Activated CD4-positive, alpha-beta T cell treated with anti-CD3 and anti-CD28 coated beads, Interleukin-2, amount 50 U/mL, for 1 hour (primary cell): Measurements from ENCODE around the gene MED13L.

Experiments
- DNase-seq: peaks from one replicate; pipeline ENCODE4 v3.0.0-alpha.2; 2020

The MED13L gene

GRCh38 chr12:116174006-116174405 is 103.5 kb downstream of the MED13L start:
- DNase-seq, result no peak

- no peak for DNase-seq
Observed at GRCh38 chr12:116172224-116172849, 105.2 kb downstream of the MED13L start.

DNA sequence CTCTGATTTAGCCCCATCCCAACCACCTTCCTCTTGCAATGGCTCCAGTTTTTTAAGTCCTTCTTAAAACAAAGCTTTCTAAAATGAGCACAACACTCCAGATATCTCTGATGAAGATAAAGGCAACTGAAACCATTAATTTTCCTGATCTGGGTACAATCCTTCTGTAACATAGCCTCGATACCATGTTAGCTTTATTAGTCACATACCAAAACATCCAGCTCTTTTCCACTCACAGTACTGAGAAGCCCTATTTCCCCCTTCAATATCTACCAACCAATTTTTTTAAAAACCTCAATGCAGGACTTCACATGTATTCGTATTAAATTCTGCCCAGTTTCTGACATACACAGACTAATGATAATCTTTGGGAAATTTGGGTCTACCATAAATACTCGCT is 105.9 kb downstream of the MED13L start:
- no peak for DNase-seq

- no peak for DNase-seq
Observed at GRCh38 chr12:116169071-116169470, 108.4 kb downstream of the MED13L start.

DNA sequence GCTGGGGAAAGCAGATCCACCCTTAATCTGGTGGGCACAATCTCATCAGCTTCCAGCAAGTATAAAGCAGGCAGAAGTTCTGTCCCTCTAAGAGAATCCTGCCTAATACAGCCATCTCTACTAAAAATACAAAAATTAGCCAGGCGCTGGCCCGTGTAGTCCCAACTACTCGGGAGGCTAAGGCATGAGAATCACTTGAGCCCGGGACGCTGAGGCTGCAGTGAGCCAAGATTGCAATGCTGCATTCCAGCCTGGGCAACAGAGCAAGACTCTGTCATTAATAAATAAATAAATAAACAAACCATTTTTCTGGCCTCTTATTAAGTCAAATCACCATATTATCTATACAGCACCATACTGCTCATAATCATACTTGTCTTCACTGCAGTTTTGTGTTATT is 111.2 kb downstream of the MED13L start:
- DNase-seq, result no peak

GRCh38 chr12:116165036-116165425 is 112.5 kb downstream of the MED13L start:
- DNase-seq, result no peak

DNA sequence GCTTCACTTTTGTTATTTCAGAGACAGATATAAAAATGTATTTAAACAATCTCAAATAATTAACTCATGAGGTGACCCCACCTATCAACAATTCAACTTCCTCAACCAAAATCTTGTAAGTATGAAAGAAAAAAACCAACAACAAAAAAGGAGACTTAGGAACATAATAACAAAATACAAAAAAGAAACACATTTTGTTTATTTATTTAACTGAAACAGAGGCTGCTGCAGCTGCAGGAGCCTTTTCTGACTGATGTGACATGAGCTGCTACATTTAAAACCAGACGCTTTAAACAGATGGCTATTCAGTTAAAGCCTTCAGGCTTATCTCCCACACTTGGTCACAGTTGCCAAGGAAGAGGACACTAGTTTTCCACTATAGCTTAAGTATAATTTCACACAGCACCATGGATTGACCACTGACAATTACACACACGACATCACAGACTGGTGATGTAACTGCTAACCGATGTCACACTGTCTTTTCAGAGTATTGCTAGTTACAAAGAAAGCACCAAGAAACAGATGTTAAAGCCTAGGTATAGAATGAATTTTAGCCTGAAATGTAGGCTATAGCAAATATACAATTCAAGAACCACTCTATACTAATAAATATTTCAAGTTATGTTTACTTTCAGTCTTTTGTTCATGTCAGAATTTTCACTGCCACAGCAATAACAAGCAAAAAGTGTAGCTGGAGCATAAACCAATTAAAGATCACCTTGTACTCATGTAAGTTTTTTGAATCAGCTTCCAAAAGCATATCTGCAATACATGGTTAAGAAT is 113.0 kb downstream of the MED13L start:
- DNase-seq, result no peak

DNA sequence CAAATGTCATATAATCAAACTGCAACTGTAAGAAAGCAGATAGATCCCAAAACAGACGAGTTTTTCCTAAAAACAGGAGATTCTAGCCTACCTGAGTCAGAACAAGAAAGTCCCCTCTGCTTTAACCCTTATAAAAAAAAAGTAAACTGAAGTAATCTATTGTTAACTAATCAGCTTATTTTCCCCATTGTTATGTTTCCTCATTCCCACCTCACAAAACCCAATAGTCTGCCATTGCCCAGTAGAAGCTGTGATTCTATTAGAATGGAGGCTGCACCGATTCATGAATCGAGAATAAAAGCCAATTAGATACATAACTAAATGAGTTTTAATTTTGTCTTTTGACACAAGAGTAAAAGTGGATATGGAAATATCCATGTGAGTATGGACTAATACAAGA is 115.4 kb downstream of the MED13L start:
- DNase-seq, result no peak

DNA sequence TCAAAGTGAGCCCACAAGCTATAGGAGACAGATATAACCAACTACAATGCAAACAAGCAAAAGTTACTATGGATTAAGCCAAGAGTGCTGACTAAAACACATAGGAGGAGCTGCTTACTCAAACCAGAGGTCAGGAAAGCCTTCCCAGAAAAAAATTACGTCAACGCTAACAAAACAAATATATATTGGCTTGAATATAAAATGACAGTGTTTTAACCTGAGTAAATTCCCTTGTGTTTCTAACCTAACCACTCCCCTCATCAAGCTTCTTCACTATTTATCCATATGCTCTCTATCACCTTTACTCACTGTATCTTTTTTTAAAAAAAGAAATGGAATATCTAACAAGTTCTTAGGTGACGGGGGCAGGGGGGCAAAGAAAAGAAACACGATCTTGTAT is 115.9 kb downstream of the MED13L start:
- DNase-seq, result no peak

DNA sequence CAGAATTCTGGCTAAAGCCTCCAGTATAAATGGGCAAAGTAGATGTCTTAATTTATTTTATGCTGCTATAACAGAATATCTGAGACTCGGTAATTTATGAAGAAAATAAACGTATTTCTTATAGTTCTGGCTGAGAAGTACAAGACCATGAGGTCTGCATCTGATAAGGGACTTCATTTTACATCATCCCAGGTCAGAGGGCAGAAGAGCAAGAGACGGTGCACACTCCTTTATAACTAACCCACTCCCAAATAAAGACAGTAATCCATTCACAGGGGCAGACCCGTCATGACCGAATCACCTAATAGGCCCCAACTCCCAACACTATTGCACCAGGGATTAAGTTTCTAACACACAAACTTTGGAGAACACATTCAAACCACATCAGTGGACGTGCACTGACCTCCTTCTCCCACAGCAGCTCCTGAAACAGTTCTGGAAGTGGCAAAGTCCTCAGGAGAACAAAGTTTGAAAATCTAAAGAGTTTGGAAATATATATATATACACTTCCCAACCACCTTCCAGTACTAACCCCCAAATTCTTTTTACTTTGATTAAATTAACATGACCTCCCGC is 116.5 kb downstream of the MED13L start:
- no peak for DNase-seq

DNA sequence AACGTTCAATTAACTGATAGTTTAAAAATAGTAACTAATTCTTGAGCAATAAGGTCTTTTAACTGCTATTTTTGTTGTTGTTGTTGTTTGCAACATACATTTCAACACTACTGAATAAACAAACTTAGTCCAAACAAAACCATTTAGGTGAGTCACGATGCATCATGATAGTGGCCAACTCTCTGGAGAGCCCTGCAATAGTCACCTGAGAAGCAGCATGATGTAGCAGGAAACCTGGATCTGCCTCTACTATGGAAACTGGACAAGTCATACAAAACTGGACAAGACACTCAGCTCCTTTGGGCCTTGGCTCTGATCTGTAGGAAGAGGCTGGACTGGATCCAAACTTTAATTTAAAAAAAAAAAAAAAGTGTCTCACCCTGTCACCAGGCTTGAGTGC is 117.3 kb downstream of the MED13L start:
- no peak for DNase-seq

DNA sequence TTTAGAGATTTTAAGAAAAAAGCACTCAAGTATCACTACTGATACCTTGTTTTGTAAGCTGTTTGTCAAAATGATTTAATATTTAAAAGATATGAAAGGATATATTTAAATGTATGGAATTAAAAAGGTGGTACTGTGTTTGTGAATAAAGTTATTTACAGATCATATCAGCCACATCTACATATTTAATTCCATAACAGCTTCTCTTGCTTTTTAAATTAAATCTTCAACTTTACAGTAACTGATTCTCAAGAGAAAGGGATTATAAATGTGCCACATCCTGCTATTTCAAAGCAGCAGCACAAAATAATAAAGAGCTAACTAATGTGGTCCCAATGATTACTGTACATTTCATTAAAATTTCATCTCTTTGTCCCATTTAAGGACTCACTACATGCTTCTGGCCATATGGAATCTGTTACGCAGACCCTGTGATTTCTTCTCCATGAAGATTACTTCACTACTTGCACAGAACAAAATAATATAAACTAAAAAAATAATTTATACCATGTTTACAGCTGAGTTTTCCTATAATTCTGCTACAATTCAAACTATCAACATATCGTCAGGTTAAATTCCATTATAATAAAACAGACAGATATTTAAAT is 117.8 kb downstream of the MED13L start:
- no peak for DNase-seq

- no peak for DNase-seq
Observed at GRCh38 chr12:116159175-116159574, 118.3 kb downstream of the MED13L start.

- no peak for DNase-seq
Observed at GRCh38 chr12:116157845-116158267, 119.6 kb downstream of the MED13L start.

GRCh38 chr12:116156614-116157013 is 120.9 kb downstream of the MED13L start:
- no peak for DNase-seq

GRCh38 chr12:116155383-116155782 is 122.1 kb downstream of the MED13L start:
- DNase-seq, result no peak

DNA sequence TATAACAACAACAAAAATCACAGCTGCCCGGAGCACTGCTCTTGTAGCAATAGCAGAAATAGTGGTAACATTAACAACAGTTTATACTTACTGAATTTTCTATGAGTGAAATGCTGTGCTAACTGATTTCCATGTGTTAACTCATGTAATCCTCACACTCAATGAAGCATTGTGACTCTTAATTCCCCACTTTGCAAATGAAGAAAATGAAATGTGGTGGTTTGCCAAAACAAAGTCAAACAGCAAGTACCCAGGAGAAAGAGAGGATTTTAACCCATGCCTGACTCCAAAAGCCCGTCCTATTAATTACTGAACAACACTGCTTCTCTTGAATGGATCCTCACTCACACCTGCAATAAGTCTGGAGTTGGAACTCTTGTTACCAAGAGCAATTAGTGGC is 123.5 kb downstream of the MED13L start:
- no peak for DNase-seq

- DNase-seq, result no peak
Observed at GRCh38 chr12:116153113-116153512, 124.4 kb downstream of the MED13L start.

DNA sequence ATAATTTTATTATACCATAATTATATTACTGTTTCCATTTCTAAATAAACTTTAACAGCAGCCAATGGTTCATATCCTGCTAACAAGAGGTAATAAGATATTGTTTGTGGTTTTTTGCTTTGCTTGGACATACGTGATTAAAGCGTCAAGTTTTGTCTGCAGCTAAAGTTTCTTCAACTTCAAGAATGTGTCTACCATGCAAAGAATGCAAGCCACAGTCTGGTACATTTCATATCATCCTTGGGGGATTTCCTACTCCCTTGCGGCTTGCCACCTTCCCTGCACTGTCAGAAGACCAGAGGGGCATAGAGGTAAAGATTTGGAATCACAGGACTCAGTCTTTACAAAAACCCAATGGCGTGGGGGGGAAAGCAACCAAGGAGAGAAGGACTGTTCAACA is 125.2 kb downstream of the MED13L start:
- no peak for DNase-seq

GRCh38 chr12:116150452-116150851 is 127.0 kb downstream of the MED13L start:
- DNase-seq, result no peak

- DNase-seq, result no peak
Observed at GRCh38 chr12:116150001-116150400, 127.5 kb downstream of the MED13L start.

GRCh38 chr12:116148844-116149243 is 128.6 kb downstream of the MED13L start:
- DNase-seq, result no peak

- DNase-seq, result no peak
Observed at GRCh38 chr12:116146386-116146785, 131.1 kb downstream of the MED13L start.

- no peak for DNase-seq
Observed at GRCh38 chr12:116145451-116145850, 132.0 kb downstream of the MED13L start.
